ENCODE data around the gene TRIM44.

- TF ChIP-seq CTCF (IDR thresholded peaks at IDR 0.05) = no peak
- TF ChIP-seq POLR2A (IDR thresholded peaks at IDR 0.05) = no peak
- TF ChIP-seq POLR2AphosphoS5 (IDR thresholded peaks at IDR 0.05) = no peak
Measured at GRCh38 chr11:35689081-35689996, 26.8 kb downstream of the TRIM44 start.
